Measurements from ENCODE around the gene TRIM13.

The TRIM13 gene

DNA sequence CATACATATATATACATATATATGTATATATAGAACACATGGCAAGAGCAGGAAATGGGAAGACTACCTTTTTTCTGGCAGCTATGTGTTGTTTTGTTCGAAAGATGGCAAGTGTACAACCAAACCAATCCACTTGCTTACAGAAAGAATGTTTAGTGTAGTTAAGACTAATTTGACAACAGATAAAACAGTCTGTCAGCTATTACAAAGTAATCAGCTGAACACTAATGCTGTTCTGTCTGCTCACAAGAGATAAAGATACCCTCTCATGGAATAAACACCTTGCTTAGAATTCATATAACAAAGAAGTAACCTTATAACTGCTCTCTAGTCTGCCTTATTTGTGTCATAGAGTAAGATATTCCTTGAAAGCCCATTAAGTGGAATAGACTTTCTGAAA, 17.5 kb downstream of the TRIM13 start:
- Histone ChIP-seq H3K36me3 (replicated peaks; ENCODE audit: insufficient read depth, low read length) (no peaks in the 10 kb centered on the region), H3F3A (ENCODE audit: insufficient read depth, low read length) (no peaks in the 10 kb centered on the region)

GRCh38 chr13:50015258-50015657, 18.4 kb downstream of the TRIM13 start, which contains the start of gene KCNRG:
TSS of gene KCNRG (plus strand) at chr13:50015444. CDS start at chr13:50015494, 50 bp downstream.
- no peaks in the 10 kb centered on the region for H3K36me3 ChIP-seq (replicated peaks; ENCODE audit: insufficient read depth, low read length)
- no peak within 1 kb of the TSS for H2AFZ ChIP-seq (ENCODE audit: low read length)
- H3K9me3 ChIP-seq (replicated peaks; ENCODE audit: insufficient read depth, low read length): no peaks in the 10 kb centered on the region
- H3K27ac ChIP-seq (ENCODE audit: low read length): no peak within 1 kb of the TSS
- H3K4me3 ChIP-seq (ENCODE audit: low read length): no peak within 1 kb of the TSS
- H3K4me1 ChIP-seq (ENCODE audit: low read length): no peaks in the 10 kb centered on the region
- no peak for DNase-seq
- no peaks in the 10 kb centered on the region for H3K9me2 ChIP-seq (replicated peaks; ENCODE audit: insufficient read depth, low read length)
- no peak for TF ChIP-seq EZH2 (optimal IDR thresholded peaks at IDR 0.05; ENCODE audit: low read depth, low read length)
- H4K20me1 ChIP-seq (ENCODE audit: insufficient read depth, low read length): no peaks in the 10 kb centered on the region
- H3F3A ChIP-seq (ENCODE audit: insufficient read depth, low read length): no peaks in the 10 kb centered on the region
- no peak within 1 kb of the TSS for H3K9ac ChIP-seq (ENCODE audit: low read length)
- no peak within 1 kb of the TSS for H3K4me2 ChIP-seq (ENCODE audit: low read depth, low read length)
- H3K27me3 ChIP-seq (replicated peaks; ENCODE audit: insufficient read depth, low read length): no peaks in the 10 kb centered on the region
- H3K79me2 ChIP-seq (ENCODE audit: low read length): no peaks in the 10 kb centered on the region

More for the DNA sequence above, 17.5 kb downstream of the TRIM13 start:
- no peak for TF ChIP-seq EZH2phosphoT487 (IDR thresholded peaks at IDR 0.05; ENCODE audit: low read length)
- TF ChIP-seq, protein P1, sequence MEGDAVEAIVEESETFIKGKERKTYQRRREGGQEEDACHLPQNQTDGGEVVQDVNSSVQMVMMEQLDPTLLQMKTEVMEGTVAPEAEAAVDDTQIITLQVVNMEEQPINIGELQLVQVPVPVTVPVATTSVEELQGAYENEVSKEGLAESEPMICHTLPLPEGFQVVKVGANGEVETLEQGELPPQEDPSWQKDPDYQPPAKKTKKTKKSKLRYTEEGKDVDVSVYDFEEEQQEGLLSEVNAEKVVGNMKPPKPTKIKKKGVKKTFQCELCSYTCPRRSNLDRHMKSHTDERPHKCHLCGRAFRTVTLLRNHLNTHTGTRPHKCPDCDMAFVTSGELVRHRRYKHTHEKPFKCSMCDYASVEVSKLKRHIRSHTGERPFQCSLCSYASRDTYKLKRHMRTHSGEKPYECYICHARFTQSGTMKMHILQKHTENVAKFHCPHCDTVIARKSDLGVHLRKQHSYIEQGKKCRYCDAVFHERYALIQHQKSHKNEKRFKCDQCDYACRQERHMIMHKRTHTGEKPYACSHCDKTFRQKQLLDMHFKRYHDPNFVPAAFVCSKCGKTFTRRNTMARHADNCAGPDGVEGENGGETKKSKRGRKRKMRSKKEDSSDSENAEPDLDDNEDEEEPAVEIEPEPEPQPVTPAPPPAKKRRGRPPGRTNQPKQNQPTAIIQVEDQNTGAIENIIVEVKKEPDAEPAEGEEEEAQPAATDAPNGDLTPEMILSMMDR (IDR thresholded peaks at IDR 0.05; ENCODE audit: low read length): no peak
- no peak for TF ChIP-seq EZH2 (optimal IDR thresholded peaks at IDR 0.05; ENCODE audit: low read depth, low read length)
- Histone ChIP-seq H3K9ac (ENCODE audit: low read length) (no peak overlapping the region), H3K9me3 (replicated peaks; ENCODE audit: insufficient read depth, low read length) (no peaks in the 10 kb centered on the region), H3K79me2 (ENCODE audit: low read length) (no peaks in the 10 kb centered on the region), H3K9me2 (replicated peaks; ENCODE audit: insufficient read depth, low read length) (no peaks in the 10 kb centered on the region), H3K27me3 (replicated peaks; ENCODE audit: insufficient read depth, low read length) (no peaks in the 10 kb centered on the region), H2AFZ (ENCODE audit: low read length) (no peak overlapping the region), H4K20me1 (ENCODE audit: insufficient read depth, low read length) (no peaks in the 10 kb centered on the region), H3K4me2 (ENCODE audit: low read depth, low read length) (no peak overlapping the region), H3K4me1 (ENCODE audit: low read length) (no peaks in the 10 kb centered on the region), H3K27ac (ENCODE audit: low read length) (no peak overlapping the region), H3K4me3 (ENCODE audit: low read length) (no peak overlapping the region)
- DNase-seq: no peak

DNA sequence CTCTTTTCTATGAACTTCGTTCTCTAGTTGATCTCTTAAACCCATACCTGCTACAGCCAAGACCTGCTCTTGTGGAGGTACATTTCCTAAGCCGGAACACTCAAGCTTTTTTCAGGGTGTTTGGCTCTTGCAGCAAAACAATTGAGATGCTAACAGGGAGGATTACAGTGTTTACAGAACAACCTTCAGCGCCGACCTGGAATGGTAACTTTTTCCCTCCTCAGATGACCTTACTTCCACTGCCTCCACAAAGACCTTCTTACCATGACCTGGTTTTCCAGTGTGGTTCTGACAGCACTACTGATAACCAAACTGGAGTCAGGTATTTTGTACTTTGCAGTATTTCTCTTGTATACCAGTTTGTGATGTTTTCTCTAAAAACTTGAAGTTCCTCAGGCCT, 18.9 kb downstream of the TRIM13 start:
- Histone ChIP-seq H4K20me1 (ENCODE audit: insufficient read depth, low read length) (no peaks in the 10 kb centered on the region), H3K79me2 (ENCODE audit: low read length) (no peaks in the 10 kb centered on the region)
- no peak for TF ChIP-seq EZH2phosphoT487 (IDR thresholded peaks at IDR 0.05; ENCODE audit: low read length)
- no peak for TF ChIP-seq EZH2 (optimal IDR thresholded peaks at IDR 0.05; ENCODE audit: low read depth, low read length)
- TF ChIP-seq, protein P1 (IDR thresholded peaks at IDR 0.05; ENCODE audit: low read length): no peak

GRCh38 chr13:50016444-50016843, 19.6 kb downstream of the TRIM13 start:
- H3K9me3 ChIP-seq (replicated peaks; ENCODE audit: insufficient read depth, low read length): no peaks in the 10 kb centered on the region
- H3K4me2 ChIP-seq (ENCODE audit: low read depth, low read length): no peak overlapping the region
- no peaks in the 10 kb centered on the region for H3K4me1 ChIP-seq (ENCODE audit: low read length)
- H3K9me2 ChIP-seq (replicated peaks; ENCODE audit: insufficient read depth, low read length): no peaks in the 10 kb centered on the region
- no peak overlapping the region for H3K9ac ChIP-seq (ENCODE audit: low read length)
- H3F3A ChIP-seq (ENCODE audit: insufficient read depth, low read length): no peaks in the 10 kb centered on the region
- H3K36me3 ChIP-seq (replicated peaks; ENCODE audit: insufficient read depth, low read length): no peaks in the 10 kb centered on the region
- no peaks in the 10 kb centered on the region for H3K27me3 ChIP-seq (replicated peaks; ENCODE audit: insufficient read depth, low read length)
- DNase-seq: no peak
- no peaks in the 10 kb centered on the region for H4K20me1 ChIP-seq (ENCODE audit: insufficient read depth, low read length)
- H2AFZ ChIP-seq (ENCODE audit: low read length): no peak overlapping the region
- no peaks in the 10 kb centered on the region for H3K79me2 ChIP-seq (ENCODE audit: low read length)
- TF ChIP-seq EZH2phosphoT487 (IDR thresholded peaks at IDR 0.05; ENCODE audit: low read length) (no peak), EZH2 (optimal IDR thresholded peaks at IDR 0.05; ENCODE audit: low read depth, low read length) (no peak)
- TF ChIP-seq, protein P1 (IDR thresholded peaks at IDR 0.05; ENCODE audit: low read length): no peak
- no peak overlapping the region for H3K27ac ChIP-seq (ENCODE audit: low read length)
- H3K4me3 ChIP-seq (ENCODE audit: low read length): no peak overlapping the region

More for the DNA sequence above, 18.9 kb downstream of the TRIM13 start:
- H3K9me3 ChIP-seq (replicated peaks; ENCODE audit: insufficient read depth, low read length): no peaks in the 10 kb centered on the region
- H3K27ac ChIP-seq (ENCODE audit: low read length): no peak overlapping the region
- no peaks in the 10 kb centered on the region for H3K36me3 ChIP-seq (replicated peaks; ENCODE audit: insufficient read depth, low read length)
- no peaks in the 10 kb centered on the region for H3F3A ChIP-seq (ENCODE audit: insufficient read depth, low read length)
- DNase-seq: no peak
- no peak overlapping the region for H3K4me2 ChIP-seq (ENCODE audit: low read depth, low read length)
- no peak overlapping the region for H2AFZ ChIP-seq (ENCODE audit: low read length)
- H3K9ac ChIP-seq (ENCODE audit: low read length): no peak overlapping the region
- no peaks in the 10 kb centered on the region for H3K4me1 ChIP-seq (ENCODE audit: low read length)
- no peaks in the 10 kb centered on the region for H3K27me3 ChIP-seq (replicated peaks; ENCODE audit: insufficient read depth, low read length)
- H3K4me3 ChIP-seq (ENCODE audit: low read length): no peak overlapping the region
- H3K9me2 ChIP-seq (replicated peaks; ENCODE audit: insufficient read depth, low read length): no peaks in the 10 kb centered on the region

All from MM.1S (cell line).